Activated gamma-delta T cell treated with anti-CD3 and anti-CD28 coated beads, Interleukin-2, amount 50 U/mL, for 16 hours (primary cell): Measurements from ENCODE around the gene NOL6.
"Not testable (repeated sequence)": the region's sequence is repeated elsewhere in the genome, so short reads cannot be mapped to it uniquely, and the experiment has no call there.

ENCODE experiments used
- DNase-seq: peaks from one replicate; pipeline ENCODE4 v3.0.0-alpha.2; 2020; ENCODE audit warnings: low read depth

NOL6 gene

GRCh38 chr9:33473643-33474352, at the start of gene NOL6:
NOL6 (minus strand) TSS chr9:33473924; CDS start chr9:33473842, 82 bp downstream.
- peak; percentile 98 for DNase-seq

GRCh38 chr9:33521861-33522260, 48.1 kb upstream of the NOL6 start:
- DNase-seq, result not testable (repeated sequence)

GRCh38 chr9:33517934-33518577, 44.3 kb upstream of the NOL6 start:
- DNase-seq, result not testable (repeated sequence)

- no peak for DNase-seq
These were observed 43.6 kb upstream of the NOL6 start for GRCh38 chr9:33517373-33517772.

GRCh38 chr9:33516397-33516796, 42.7 kb upstream of the NOL6 start:
- not testable (repeated sequence) for DNase-seq

- not testable (repeated sequence) for DNase-seq
These were observed 41.7 kb upstream of the NOL6 start for GRCh38 chr9:33515342-33515995.

GRCh38 chr9:33512535-33512934, 38.8 kb upstream of the NOL6 start:
- DNase-seq, result not testable (repeated sequence)

GRCh38 chr9:33511184-33511517, 37.4 kb upstream of the NOL6 start:
- not testable (repeated sequence) for DNase-seq

GRCh38 chr9:33510262-33511183, 36.8 kb upstream of the NOL6 start:
- no peak for DNase-seq

GRCh38 chr9:33506626-33507370, 33.1 kb upstream of the NOL6 start:
- no peak for DNase-seq

GRCh38 chr9:33498387-33498786, 24.7 kb upstream of the NOL6 start:
- no peak for DNase-seq

GRCh38 chr9:33493819-33494218, 20.1 kb upstream of the NOL6 start:
- DNase-seq, result not testable (repeated sequence)

- no peak for DNase-seq
These were observed 15.3 kb upstream of the NOL6 start for GRCh38 chr9:33489066-33489465.

- DNase-seq, result not testable (repeated sequence)
These were observed 11.6 kb upstream of the NOL6 start for GRCh38 chr9:33485312-33485711.

GRCh38 chr9:33480976-33481375, 7.3 kb upstream of the NOL6 start:
- no peak for DNase-seq

GRCh38 chr9:33480106-33480505, 6.4 kb upstream of the NOL6 start:
- no peak for DNase-seq

GRCh38 chr9:33476503-33476902, 2.8 kb upstream of the NOL6 start:
- DNase-seq, result no peak

GRCh38 chr9:33475357-33475756, 1.6 kb upstream of the NOL6 start:
- no peak for DNase-seq

- no peak for DNase-seq
These were observed 676 bp downstream of the NOL6 start for GRCh38 chr9:33472881-33473615.

- DNase-seq, result no peak
These were observed 1.4 kb downstream of the NOL6 start for GRCh38 chr9:33472171-33472880.
